ENCODE measurements around the gene CNN3.

DNA sequence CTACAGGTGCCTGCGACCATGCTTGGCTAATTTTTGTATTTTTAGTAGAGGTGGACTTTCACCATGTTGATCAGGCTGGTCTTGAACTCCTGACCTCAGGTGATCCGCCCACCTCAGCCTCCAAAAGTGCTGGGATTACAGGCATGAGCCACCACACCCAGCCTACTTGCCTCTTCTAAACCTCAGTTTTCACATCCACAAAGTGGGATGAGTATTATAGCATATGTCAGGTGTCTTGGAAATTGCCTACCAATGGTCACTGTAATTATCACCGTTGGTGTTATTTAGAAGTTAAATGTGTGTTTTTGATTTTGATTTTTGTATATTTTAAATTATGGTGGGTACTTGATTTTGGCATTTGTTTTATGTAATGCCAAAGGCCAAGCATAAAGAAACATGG is 70.0 kb downstream of the CNN3 start:
- TF ChIP-seq CTCF (IDR thresholded peaks at IDR 0.05 in 4 of 5, conservative IDR thresholded peaks at IDR 0.05 in 1 of 5) (no peak), POLR2A (IDR thresholded peaks at IDR 0.05) (no peak)
